ENCODE data around the gene GLP1R.
"Not testable (repeated sequence)": the region's sequence is repeated elsewhere in the genome, so short reads cannot be mapped to it uniquely, and the experiment has no call there.

Gene GLP1R

GRCh38 chr6:39090036-39090435, 41.5 kb downstream of the GLP1R start:
- peak; percentile 3 to 12 for DNase-seq

GRCh38 chr6:39091220-39091619, 42.6 kb downstream of the GLP1R start:
- DNase-seq = no peak

GRCh38 chr6:39092124-39092523, 43.5 kb downstream of the GLP1R start:
- DNase-seq = no peak

- DNase-seq = no peak
Measured at GRCh38 chr6:39093149-39093708, 44.6 kb downstream of the GLP1R start.

- no peak for DNase-seq
Measured at GRCh38 chr6:39095578-39095977, 47.0 kb downstream of the GLP1R start.

GRCh38 chr6:39100358-39100757, 51.8 kb downstream of the GLP1R start:
- no peak for DNase-seq

- DNase-seq = no peak
Measured at GRCh38 chr6:39102071-39102820, 53.7 kb downstream of the GLP1R start.

- no peak for DNase-seq
Measured at GRCh38 chr6:39102821-39103136, 54.2 kb downstream of the GLP1R start.

GRCh38 chr6:39104528-39104927, 55.9 kb downstream of the GLP1R start:
- DNase-seq = no peak

GRCh38 chr6:39107034-39107433, 58.5 kb downstream of the GLP1R start:
- DNase-seq = no peak

GRCh38 chr6:39107641-39108040, 59.1 kb downstream of the GLP1R start:
- no peak for DNase-seq

GRCh38 chr6:39108041-39108839, 59.7 kb downstream of the GLP1R start:
- no peak for DNase-seq

GRCh38 chr6:39111280-39111679, 62.7 kb downstream of the GLP1R start:
- no peak for DNase-seq

GRCh38 chr6:39113788-39114187, 65.2 kb downstream of the GLP1R start:
- no peak for DNase-seq

- DNase-seq = peak; percentile 63
Measured at GRCh38 chr6:39114388-39114703, 65.8 kb downstream of the GLP1R start.

- peak; percentile 92 for DNase-seq
Measured at GRCh38 chr6:39114704-39115599, 66.4 kb downstream of the GLP1R start, which contains the start of gene SAYSD1. SAYSD1 (minus strand) TSS chr6:39115186; CDS start chr6:39115089, 97 bp downstream.

GRCh38 chr6:39118921-39119320, 70.3 kb downstream of the GLP1R start:
- no peak for DNase-seq

- no peak for DNase-seq
Measured at GRCh38 chr6:39124114-39124513, 75.5 kb downstream of the GLP1R start.

GRCh38 chr6:39128106-39128505, 79.5 kb downstream of the GLP1R start:
- no peak for DNase-seq

- no peak for DNase-seq
Measured at GRCh38 chr6:39128832-39129231, 80.3 kb downstream of the GLP1R start.

- DNase-seq = no peak
Measured at GRCh38 chr6:39130691-39131090, 82.1 kb downstream of the GLP1R start.

GRCh38 chr6:39134761-39135160, 86.2 kb downstream of the GLP1R start:
- not testable (repeated sequence) for DNase-seq

GRCh38 chr6:39136207-39136606, 87.6 kb downstream of the GLP1R start:
- DNase-seq = not testable (repeated sequence)
